GM12878 (cell line): ENCODE results near the gene TBC1D9B. TPM values are rescaled to one million over a fixed set of nuclear protein-coding genes. Genes with fewer than 3 reads are reported as not detected.

Experiments
- ATAC-seq: fragments of 200-7000 bp; cut with Tn5 transposase; 3 replicates; pipeline ENCODE4 v1.9.1; 2020; ENCODE audit warnings: mild to moderate bottlenecking, moderate library complexity
- BruUV-seq: library from RNA; stranded (reverse); fragments of 400-500 nt; replicated peaks from 2 replicates; lab custom pipeline; 2021; lab: Mats Ljungman, UMichigan
- CTCF ChIA-PET: fragments of 300-600 bp; sonication (Branson Sonifier 250); formaldehyde crosslinking; extraction: SDS; loops from one replicate; lab custom pipeline; 2021; ENCODE audit warnings: inconsistent platforms; lab: Yijun Ruan, JAX
- POLR2A ChIA-PET: fragments of 350-600 bp; formaldehyde crosslinking; extraction: SDS; loops from one replicate; lab custom pipeline; 2021; ENCODE audit warnings: inconsistent platforms; lab: Charles Lee
- RAD21 ChIA-PET: fragments of 300-600 bp; sonication (Branson Sonifier 250); formaldehyde crosslinking; loops from one replicate; lab custom pipeline; 2023; ENCODE audit warnings: antibody characterized with exemption; ENCODE audit not compliant: unreplicated experiment; lab: Charles Lee
- SMC1A ChIA-PET: fragments of 300-600 bp; sonication (Branson Sonifier 250); formaldehyde crosslinking; loops from one replicate; lab custom pipeline; 2023; ENCODE audit not compliant: unreplicated experiment, uncharacterized antibody; lab: Charles Lee
- DNase-seq: peaks from one replicate; pipeline ENCODE4 v3.0.0-alpha.2; 2011; ENCODE audit warnings: low read depth, low spot score
- FAIRE-seq: peaks from 3 replicates; lab custom pipeline; 2011; peaks lifted over from hg19 to GRCh38; lab: Jason Lieb, UNC
- H2AFZ ChIP-seq: 2 replicates; pipeline ENCODE4 v1.6.0; 2011; ENCODE audit warnings: low read depth, low read length, control low read depth; ENCODE audit not compliant: control insufficient read depth
- H3K27ac ChIP-seq: 2 replicates; pipeline ENCODE4 v1.5.1; 2011; ENCODE audit warnings: control low read depth; ENCODE audit not compliant: control insufficient read depth, insufficient read depth
- H3K27me3 ChIP-seq, 2 experiments: replicated peaks in 1 of 2; 2 replicates each; pipeline versions ENCODE4 v1.6.0 to v1.6.1; 2011; ENCODE audit warnings: low read length in 1 of 2; ENCODE audit not compliant: control insufficient read depth in 2 of 2, insufficient read depth in 2 of 2
- H3K36me3 ChIP-seq, 2 experiments: 2 replicates each; pipeline ENCODE4 v1.5.1; 2011; ENCODE audit warnings: low read length in 1 of 2; ENCODE audit not compliant: control insufficient read depth in 2 of 2, insufficient read depth in 2 of 2
- H3K4me1 ChIP-seq: 2 replicates; pipeline ENCODE4 v1.6.1; 2011; ENCODE audit warnings: mild to moderate bottlenecking, low read length, moderate library complexity, mixed read lengths; ENCODE audit not compliant: control insufficient read depth, insufficient read depth
- H3K4me2 ChIP-seq: 2 replicates; pipeline ENCODE4 v1.6.0; 2011; ENCODE audit warnings: control low read depth; ENCODE audit not compliant: control insufficient read depth, insufficient read depth
- H3K4me3 ChIP-seq: fragments of 200-600 bp; sonication (generic); 2 replicates; pipeline ENCODE4 v1.5.1; 2016
- H3K79me2 ChIP-seq: 2 replicates; pipeline ENCODE4 v1.6.0; 2011; ENCODE audit warnings: low read length; ENCODE audit not compliant: control insufficient read depth, insufficient read depth
- H3K9ac ChIP-seq: 2 replicates; pipeline ENCODE4 v1.8.0; 2011; ENCODE audit warnings: low read length, control low read depth, mixed read lengths; ENCODE audit not compliant: control insufficient read depth, insufficient read depth
- H3K9me3 ChIP-seq: replicated peaks from 3 replicates; pipeline ENCODE4 v1.5.1; 2011; ENCODE audit warnings: mild to moderate bottlenecking, low read length; ENCODE audit not compliant: control insufficient read depth, insufficient read depth
- H4K20me1 ChIP-seq: 2 replicates; pipeline ENCODE4 v1.6.0; 2011; ENCODE audit not compliant: control insufficient read depth, insufficient read depth
- BACH1 ChIP-seq: fragments of 450-650 bp; IDR thresholded peaks from 2 replicates; pipeline ENCODE4 v1.6.1; 2017; ENCODE audit warnings: mild to moderate bottlenecking, borderline replicate concordance
- IKZF1 ChIP-seq: fragments of 450-650 bp; conservative IDR thresholded peaks from 2 replicates; pipeline ENCODE4 v1.6.1; 2017; ENCODE audit warnings: antibody characterized with exemption, mild to moderate bottlenecking
- KAT2A ChIP-seq: conservative IDR thresholded peaks from 2 replicates; pipeline ENCODE4 v1.6.1; 2011; ENCODE audit warnings: low read depth, low read length; ENCODE audit not compliant: control insufficient read depth
- PAX5 ChIP-seq: IDR thresholded peaks from 2 replicates; pipeline ENCODE4 v1.6.1; 2011; ENCODE audit warnings: low read depth, low read length, borderline replicate concordance
- RAD51 ChIP-seq: fragments of 450-650 bp; IDR thresholded peaks from 2 replicates; pipeline ENCODE4 v1.6.1; 2016; ENCODE audit warnings: moderate library complexity, mild to moderate bottlenecking, inconsistent platforms
- YBX1 ChIP-seq: fragments of 450-650 bp; IDR thresholded peaks from 2 replicates; pipeline ENCODE4 v1.6.1; 2016; ENCODE audit warnings: antibody characterized with exemption
- ZNF274 ChIP-seq: IDR thresholded peaks from one replicate; pipeline ENCODE4 v1.8.0; 2011; ENCODE audit not compliant: insufficient read length, insufficient read depth
- ZNF622 ChIP-seq: fragments of 450-650 bp; IDR thresholded peaks from 2 replicates; pipeline ENCODE4 v1.6.1; 2017; ENCODE audit warnings: mild to moderate bottlenecking, inconsistent platforms
- WGBS: methylation state at CpG from one replicate; pipeline ENCODE4 v1.1.6; 2016; ENCODE audit warnings: low lambda C conversion rate; ENCODE audit not compliant: insufficient replicate concordance, insufficient coverage; ENCODE audit errors: missing lambda C conversion rate; 5-methylcytosine and 5-hydroxymethylcytosine counted together
- in situ Hi-C: fragments of 300-500 bp; cut with MboI; formaldehyde crosslinking; loops from 9 replicates; pipeline ENCODE4 v1.14.3; 2018; ENCODE audit warnings: mixed read lengths
- intact Hi-C: fragments of 100-400 bp; cut with micrococcal nuclease; formaldehyde crosslinking; loops from one replicate; pipeline ENCODE4 v1.14.2; 2022; ENCODE audit not compliant: unreplicated experiment
- polyA plus RNA-seq, 11 experiments: library from polyadenylated mRNA; depleted of rRNA in 4 of 11; unstranded in 6 of 11; stranded (reverse) in 5 of 11; fragments of >200 nt; fragmentation: Nextera tagmentation in 4 of 11; fragmentation: Illumina TruSeq in 1 of 11; extraction: Ambion mirVana in 4 of 11; extraction: Trizol in 1 of 11; gene quantifications; 1 replicate in 1 of 11; 2 replicates in 10 of 11; pipeline versions ENCODE4 v1.2.1 to v1.2.3, GENCODE V29; 2011 to 2016; ENCODE audit warnings: inconsistent platforms in 2 of 11, missing spikeins in 2 of 11, low read depth in 1 of 11
- total RNA-seq, 4 experiments: library from RNA; depleted of rRNA in 3 of 4; stranded (reverse); fragments of >200 nt in 3 of 4; fragmentation: Illumina TruSeq in 1 of 4; extraction: Trizol in 1 of 4; gene quantifications; 2 replicates each; pipeline versions ENCODE4 v1.2.1 to v1.2.3, GENCODE V29; 2013 to 2021
- TF ChIP-seq, protein P1 (sequence below): fragments of 450-650 bp; formaldehyde crosslinking; IDR thresholded peaks from 2 replicates; pipeline ENCODE4 v1.5.0; 2022; ENCODE audit warnings: mild to moderate bottlenecking, missing genetic modification characterization
- TF ChIP-seq, protein P2 (sequence below): IDR thresholded peaks from 2 replicates; pipeline ENCODE4 v1.6.1; 2012; ENCODE audit warnings: low read depth, low read length, improper control_type of control experiment
- TF ChIP-seq, protein P3 (sequence below): IDR thresholded peaks from 2 replicates; pipeline ENCODE4 v1.6.1; 2011; ENCODE audit warnings: low read depth, mild to moderate bottlenecking, low read length, moderate library complexity, borderline replicate concordance; ENCODE audit errors: extremely low read depth
- TF ChIP-seq, protein P4 (sequence below): fragments of 450-650 bp; IDR thresholded peaks from 2 replicates; pipeline ENCODE4 v1.6.1; 2017; ENCODE audit warnings: mild to moderate bottlenecking

Gene TBC1D9B
- total and polyA plus RNA-seq, 10 of the 15 experiments (the other 5 are each of a cell fraction or from before 2014, with no cell fraction given): 4.0 to 74.2 (median 34.6) TPM

DNA sequence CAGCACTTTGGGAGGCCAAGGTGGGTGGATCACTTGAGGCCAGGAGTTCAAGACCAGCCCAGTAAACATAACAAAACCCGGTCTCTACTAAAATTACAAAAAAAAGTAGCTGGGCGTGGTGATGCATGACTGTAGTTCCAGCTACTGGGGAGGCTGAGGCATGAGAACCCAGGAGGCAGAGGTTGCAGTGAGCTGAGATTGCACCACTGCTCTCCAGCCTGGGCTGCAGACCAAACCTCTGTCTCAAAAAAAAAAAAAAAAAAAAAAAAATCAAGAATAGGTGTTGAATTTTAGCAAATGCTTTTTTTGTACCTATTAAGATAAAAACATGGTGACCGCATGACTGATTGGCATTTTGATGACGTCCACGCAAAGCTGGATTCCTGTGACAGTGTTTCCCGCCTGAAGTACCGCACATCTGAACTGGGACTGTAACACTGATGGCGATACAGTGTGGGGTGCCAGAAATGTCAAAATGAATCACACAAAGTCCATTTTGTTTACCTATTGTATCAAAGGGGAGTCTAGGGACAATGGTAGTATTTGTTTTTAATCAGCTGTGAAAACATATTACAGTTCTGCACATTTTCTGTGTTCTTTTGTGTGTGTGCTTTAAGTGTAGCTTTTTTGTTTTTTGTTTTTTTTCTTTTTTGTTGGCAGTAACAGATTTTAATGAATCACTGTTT lies 23.2 kb upstream of the TBC1D9B start (continued):
- TF ChIP-seq, protein P1, sequence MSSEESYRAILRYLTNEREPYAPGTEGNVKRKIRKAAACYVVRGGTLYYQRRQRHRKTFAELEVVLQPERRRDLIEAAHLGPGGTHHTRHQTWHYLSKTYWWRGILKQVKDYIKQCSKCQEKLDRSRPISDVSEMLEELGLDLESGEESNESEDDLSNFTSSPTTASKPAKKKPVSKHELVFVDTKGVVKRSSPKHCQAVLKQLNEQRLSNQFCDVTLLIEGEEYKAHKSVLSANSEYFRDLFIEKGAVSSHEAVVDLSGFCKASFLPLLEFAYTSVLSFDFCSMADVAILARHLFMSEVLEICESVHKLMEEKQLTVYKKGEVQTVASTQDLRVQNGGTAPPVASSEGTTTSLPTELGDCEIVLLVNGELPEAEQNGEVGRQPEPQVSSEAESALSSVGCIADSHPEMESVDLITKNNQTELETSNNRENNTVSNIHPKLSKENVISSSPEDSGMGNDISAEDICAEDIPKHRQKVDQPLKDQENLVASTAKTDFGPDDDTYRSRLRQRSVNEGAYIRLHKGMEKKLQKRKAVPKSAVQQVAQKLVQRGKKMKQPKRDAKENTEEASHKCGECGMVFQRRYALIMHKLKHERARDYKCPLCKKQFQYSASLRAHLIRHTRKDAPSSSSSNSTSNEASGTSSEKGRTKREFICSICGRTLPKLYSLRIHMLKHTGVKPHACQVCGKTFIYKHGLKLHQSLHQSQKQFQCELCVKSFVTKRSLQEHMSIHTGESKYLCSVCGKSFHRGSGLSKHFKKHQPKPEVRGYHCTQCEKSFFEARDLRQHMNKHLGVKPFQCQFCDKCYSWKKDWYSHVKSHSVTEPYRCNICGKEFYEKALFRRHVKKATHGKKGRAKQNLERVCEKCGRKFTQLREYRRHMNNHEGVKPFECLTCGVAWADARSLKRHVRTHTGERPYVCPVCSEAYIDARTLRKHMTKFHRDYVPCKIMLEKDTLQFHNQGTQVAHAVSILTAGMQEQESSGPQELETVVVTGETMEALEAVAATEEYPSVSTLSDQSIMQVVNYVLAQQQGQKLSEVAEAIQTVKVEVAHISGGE (CRISPR knock-in tag): no peak

DNA sequence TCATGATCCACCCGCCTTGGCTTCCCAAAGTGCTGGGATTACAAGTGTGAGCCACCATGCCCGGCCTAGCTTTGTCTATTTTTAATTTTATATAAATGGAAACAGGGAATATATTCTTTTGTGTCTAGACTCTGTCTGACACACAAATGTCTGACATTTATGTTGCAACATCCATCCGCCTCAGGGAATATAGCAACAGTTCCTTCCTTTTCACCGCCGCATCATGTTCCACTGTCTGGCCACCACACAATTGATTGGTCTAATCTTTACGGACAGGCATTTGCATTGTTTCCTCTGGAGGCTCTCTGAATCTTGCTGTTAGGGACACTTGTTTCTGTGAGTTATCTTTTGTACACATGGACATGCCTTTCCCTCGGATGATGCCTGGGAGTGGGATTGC lies 20.1 kb upstream of the TBC1D9B start:
- POLR2A ChIA-PET: no interaction called here
- Histone ChIP-seq H3K27me3 (no peaks in the 10 kb centered on the region), H3K4me3 (no peak overlapping the region), H3K4me2 (no peak overlapping the region), H3K27ac (no peak overlapping the region), H3K9ac (no peak overlapping the region), H3K36me3 (no peaks in the 10 kb centered on the region), H3K79me2 (no peaks in the 10 kb centered on the region), H3K4me1 (no peaks in the 10 kb centered on the region), H3K9me3 (no peaks in the 10 kb centered on the region; the same call in 1 of the 3 replicates), H2AFZ (no peak overlapping the region), H4K20me1 (no peaks in the 10 kb centered on the region)
- CTCF ChIA-PET: no interaction called here
- DNase-seq: no peak
- ATAC-seq: no peak
- intact Hi-C loops (no loop called here), in situ Hi-C loops (no loop called here)
- RAD21 ChIA-PET: no interaction called here
- WGBS: 73% methylated on average over 7 of the region's 7 CpGs
- no TSS peak for BruUV-seq
- FAIRE-seq: no peak
- SMC1A ChIA-PET: no interaction called here
- TF ChIP-seq ZNF274: no peak
- no peak for TF ChIP-seq IKZF1
- TF ChIP-seq PAX5: no peak
- TF ChIP-seq YBX1: no peak
- no peak for TF ChIP-seq ZNF622
- TF ChIP-seq, protein P2, sequence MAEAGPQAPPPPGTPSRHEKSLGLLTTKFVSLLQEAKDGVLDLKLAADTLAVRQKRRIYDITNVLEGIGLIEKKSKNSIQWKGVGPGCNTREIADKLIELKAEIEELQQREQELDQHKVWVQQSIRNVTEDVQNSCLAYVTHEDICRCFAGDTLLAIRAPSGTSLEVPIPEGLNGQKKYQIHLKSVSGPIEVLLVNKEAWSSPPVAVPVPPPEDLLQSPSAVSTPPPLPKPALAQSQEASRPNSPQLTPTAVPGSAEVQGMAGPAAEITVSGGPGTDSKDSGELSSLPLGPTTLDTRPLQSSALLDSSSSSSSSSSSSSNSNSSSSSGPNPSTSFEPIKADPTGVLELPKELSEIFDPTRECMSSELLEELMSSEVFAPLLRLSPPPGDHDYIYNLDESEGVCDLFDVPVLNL: no peak
- TF ChIP-seq BACH1: no peak
- TF ChIP-seq RAD51: no peak
- TF ChIP-seq, protein P3, sequence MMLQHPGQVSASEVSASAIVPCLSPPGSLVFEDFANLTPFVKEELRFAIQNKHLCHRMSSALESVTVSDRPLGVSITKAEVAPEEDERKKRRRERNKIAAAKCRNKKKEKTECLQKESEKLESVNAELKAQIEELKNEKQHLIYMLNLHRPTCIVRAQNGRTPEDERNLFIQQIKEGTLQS: no peak
- TF ChIP-seq KAT2A: no peak
- TF ChIP-seq, protein P4, sequence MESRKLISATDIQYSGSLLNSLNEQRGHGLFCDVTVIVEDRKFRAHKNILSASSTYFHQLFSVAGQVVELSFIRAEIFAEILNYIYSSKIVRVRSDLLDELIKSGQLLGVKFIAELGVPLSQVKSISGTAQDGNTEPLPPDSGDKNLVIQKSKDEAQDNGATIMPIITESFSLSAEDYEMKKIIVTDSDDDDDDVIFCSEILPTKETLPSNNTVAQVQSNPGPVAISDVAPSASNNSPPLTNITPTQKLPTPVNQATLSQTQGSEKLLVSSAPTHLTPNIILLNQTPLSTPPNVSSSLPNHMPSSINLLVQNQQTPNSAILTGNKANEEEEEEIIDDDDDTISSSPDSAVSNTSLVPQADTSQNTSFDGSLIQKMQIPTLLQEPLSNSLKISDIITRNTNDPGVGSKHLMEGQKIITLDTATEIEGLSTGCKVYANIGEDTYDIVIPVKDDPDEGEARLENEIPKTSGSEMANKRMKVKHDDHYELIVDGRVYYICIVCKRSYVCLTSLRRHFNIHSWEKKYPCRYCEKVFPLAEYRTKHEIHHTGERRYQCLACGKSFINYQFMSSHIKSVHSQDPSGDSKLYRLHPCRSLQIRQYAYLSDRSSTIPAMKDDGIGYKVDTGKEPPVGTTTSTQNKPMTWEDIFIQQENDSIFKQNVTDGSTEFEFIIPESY: no peak
